HEK293 (cell line): ENCODE data around the gene SLA2.

Source experiments
- CTCF ChIA-PET: fragments of 350-600 bp; formaldehyde crosslinking; extraction: SDS; loops from one replicate; lab custom pipeline; 2021; ENCODE audit warnings: antibody characterized with exemption; lab: Yijun Ruan, JAX
- POLR2A ChIA-PET: fragments of 300-600 bp; formaldehyde crosslinking; extraction: SDS; loops from one replicate; lab custom pipeline; 2020; ENCODE audit warnings: antibody characterized with exemption, inconsistent platforms; lab: Yijun Ruan, JAX
- H3K27ac ChIP-seq: fragments of 200-500 bp; sonication (Bioruptor generic); 2 replicates; pipeline ENCODE4 v1.5.1; 2014; ENCODE audit warnings: low read depth, low read length, control low read depth, inconsistent platforms; ENCODE audit errors: extremely low read depth
- H3K36me3 ChIP-seq, 2 experiments: fragments of 200-500 bp in 1 of 2; sonication (Bioruptor generic) in 1 of 2; 1 replicate in 1 of 2; 2 replicates in 1 of 2; pipeline ENCODE4 v1.5.1; 2014 to 2017; ENCODE audit warnings: inconsistent platforms in 2 of 2, low read length in 2 of 2; ENCODE audit not compliant: control insufficient read depth in 2 of 2, insufficient read depth in 1 of 2
- H3K4me1 ChIP-seq: fragments of 200-500 bp; sonication (Bioruptor generic); 2 replicates; pipeline ENCODE4 v1.5.1; 2014; ENCODE audit warnings: mild to moderate bottlenecking, low read length, inconsistent platforms; ENCODE audit not compliant: control insufficient read depth, insufficient read depth
- H3K4me3 ChIP-seq: 2 replicates; pipeline ENCODE4 v1.5.1; 2011; ENCODE audit warnings: low read depth, mild to moderate bottlenecking, control low read depth, low read length, moderate library complexity
- H3K9me3 ChIP-seq: fragments of 200-500 bp; sonication (Bioruptor generic); 2 replicates; pipeline ENCODE4 v1.5.1; 2014; ENCODE audit warnings: low read depth, low read length, inconsistent platforms; ENCODE audit not compliant: control insufficient read depth, insufficient read depth
- HOXA7 ChIP-seq: sonication (generic); formaldehyde crosslinking; IDR thresholded peaks from 2 replicates; pipeline ENCODE4 v1.8.1; 2022; ENCODE audit warnings: missing genetic modification reagents, borderline replicate concordance
- KLF1 ChIP-seq: fragments of 450-650 bp; formaldehyde crosslinking; IDR thresholded peaks from 2 replicates; pipeline ENCODE4 v1.5.1; 2016; ENCODE audit warnings: missing biosample characterization, missing genetic modification characterization
- SALL2 ChIP-seq: fragments of 450-650 bp; formaldehyde crosslinking; IDR thresholded peaks from 2 replicates; pipeline ENCODE4 v1.5.0; 2017; ENCODE audit warnings: missing biosample characterization, mild to moderate bottlenecking, missing genetic modification characterization, borderline replicate concordance
- ZBTB1 ChIP-seq: fragments of 450-650 bp; formaldehyde crosslinking; IDR thresholded peaks from 2 replicates; pipeline ENCODE4 v1.5.1; 2016; ENCODE audit warnings: missing biosample characterization, missing genetic modification characterization
- ZBTB20 ChIP-seq: fragments of 450-650 bp; formaldehyde crosslinking; IDR thresholded peaks from 2 replicates; pipeline ENCODE4 v1.5.1; 2016; ENCODE audit warnings: missing biosample characterization, missing genetic modification characterization
- ZNF121 ChIP-seq: fragments of 450-650 bp; formaldehyde crosslinking; IDR thresholded peaks from 2 replicates; pipeline ENCODE4 v1.5.1; 2016; ENCODE audit warnings: missing biosample characterization, missing genetic modification characterization
- ZNF221 ChIP-seq: fragments of 450-650 bp; formaldehyde crosslinking; IDR thresholded peaks from 2 replicates; pipeline ENCODE4 v1.5.1; 2017; ENCODE audit warnings: missing biosample characterization, missing genetic modification characterization, borderline replicate concordance
- ZNF248 ChIP-seq: fragments of 450-650 bp; formaldehyde crosslinking; IDR thresholded peaks from 2 replicates; pipeline ENCODE4 v1.5.1; 2017; ENCODE audit warnings: missing biosample characterization, missing genetic modification characterization
- ZNF394 ChIP-seq: fragments of 450-650 bp; formaldehyde crosslinking; IDR thresholded peaks from 2 replicates; pipeline ENCODE4 v1.5.1; 2016; ENCODE audit warnings: missing biosample characterization, missing genetic modification characterization, mild to moderate bottlenecking, moderate library complexity, borderline replicate concordance
- ZNF624 ChIP-seq: fragments of 450-650 bp; formaldehyde crosslinking; IDR thresholded peaks from 2 replicates; pipeline ENCODE4 v1.5.1; 2017; ENCODE audit warnings: missing biosample characterization, missing genetic modification characterization
- ZNF777 ChIP-seq: fragments of 450-650 bp; formaldehyde crosslinking; IDR thresholded peaks from 2 replicates; pipeline ENCODE4 v1.5.1; 2017; ENCODE audit warnings: missing biosample characterization, missing genetic modification characterization, borderline replicate concordance
- ZXDB ChIP-seq: fragments of 450-650 bp; formaldehyde crosslinking; IDR thresholded peaks from 2 replicates; pipeline ENCODE4 v1.5.1; 2016; ENCODE audit warnings: missing biosample characterization, missing genetic modification characterization
- TF ChIP-seq, protein P1 (sequence below): fragments of 450-650 bp; formaldehyde crosslinking; IDR thresholded peaks from 2 replicates; pipeline ENCODE4 v1.5.1; 2016; ENCODE audit warnings: missing biosample characterization, missing genetic modification characterization
- TF ChIP-seq, protein P2 (sequence below): fragments of 450-650 bp; formaldehyde crosslinking; IDR thresholded peaks from 2 replicates; pipeline ENCODE4 v1.5.1; 2016; ENCODE audit warnings: missing biosample characterization, missing genetic modification characterization
- TF ChIP-seq, protein P3 (sequence below): fragments of 450-650 bp; formaldehyde crosslinking; IDR thresholded peaks from 2 replicates; pipeline ENCODE4 v1.5.1; 2016; ENCODE audit warnings: missing biosample characterization, missing genetic modification characterization, low read depth
- TF ChIP-seq, protein P4 (sequence below): fragments of 450-650 bp; formaldehyde crosslinking; conservative IDR thresholded peaks from 2 replicates; pipeline ENCODE4 v1.5.1; 2016; ENCODE audit warnings: low read depth, missing biosample characterization, missing genetic modification characterization
- TF ChIP-seq, protein P5 (sequence below): sonication (generic); formaldehyde crosslinking; IDR thresholded peaks from 2 replicates; pipeline ENCODE4 v1.8.1; 2022; ENCODE audit warnings: mild to moderate bottlenecking, moderate library complexity, missing genetic modification reagents
- TF ChIP-seq, protein P6 (sequence below): fragments of 450-650 bp; formaldehyde crosslinking; IDR thresholded peaks from 2 replicates; pipeline ENCODE4 v1.5.1; 2016; ENCODE audit warnings: missing biosample characterization, missing genetic modification characterization, borderline replicate concordance

The SLA2 gene

DNA sequence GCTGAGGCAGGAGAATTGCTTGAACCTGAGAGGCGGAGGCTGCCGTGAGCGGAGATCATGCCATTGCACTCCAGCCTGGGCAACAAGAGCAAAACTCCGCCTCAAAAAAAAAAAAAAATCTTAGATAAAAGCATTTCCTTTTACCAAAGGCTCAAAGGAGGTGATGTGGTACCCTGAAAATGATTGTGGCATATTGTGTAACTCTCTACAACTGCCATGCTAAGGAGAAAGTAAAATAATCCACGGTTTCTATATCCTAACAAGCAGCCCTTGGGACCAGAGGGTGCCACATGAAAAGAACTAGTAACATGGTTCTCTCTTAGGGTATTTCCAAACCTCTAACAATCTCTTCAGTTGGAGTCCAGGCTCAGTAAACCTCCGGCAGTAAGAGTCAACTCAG, 38.8 kb upstream of the SLA2 start:
- ChIA-PET CTCF (interaction anchor here (0.7 kb wide), 1 partner anchor 108 kb away, joined by 3 read pairs; no protein-coding TSS in a partner anchor), POLR2A (no interaction called here)
- Histone ChIP-seq H3K4me1 (no peaks in the 10 kb centered on the region), H3K27ac (no peak overlapping the region), H3K36me3 (peaks cover 4 to 39% of the 10 kb centered on the region in 2 experiments; a peak in 2 of 3 replicates), H3K4me3 (no peak overlapping the region), H3K9me3 (no peaks in the 10 kb centered on the region)
- TF ChIP-seq, protein P1, sequence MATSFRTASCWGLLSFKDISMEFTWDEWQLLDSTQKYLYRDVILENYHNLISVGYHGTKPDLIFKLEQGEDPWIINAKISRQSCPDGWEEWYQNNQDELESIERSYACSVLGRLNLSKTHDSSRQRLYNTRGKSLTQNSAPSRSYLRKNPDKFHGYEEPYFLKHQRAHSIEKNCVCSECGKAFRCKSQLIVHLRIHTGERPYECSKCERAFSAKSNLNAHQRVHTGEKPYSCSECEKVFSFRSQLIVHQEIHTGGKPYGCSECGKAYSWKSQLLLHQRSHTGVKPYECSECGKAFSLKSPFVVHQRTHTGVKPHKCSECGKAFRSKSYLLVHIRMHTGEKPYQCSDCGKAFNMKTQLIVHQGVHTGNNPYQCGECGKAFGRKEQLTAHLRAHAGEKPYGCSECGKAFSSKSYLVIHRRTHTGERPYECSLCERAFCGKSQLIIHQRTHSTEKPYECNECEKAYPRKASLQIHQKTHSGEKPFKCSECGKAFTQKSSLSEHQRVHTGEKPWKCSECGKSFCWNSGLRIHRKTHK (tag by site-specific recombination) = no peak
- TF ChIP-seq ZBTB1 (tag by site-specific recombination) = no peak
- TF ChIP-seq ZNF121 (tag by site-specific recombination) = no peak
- TF ChIP-seq, protein P2, sequence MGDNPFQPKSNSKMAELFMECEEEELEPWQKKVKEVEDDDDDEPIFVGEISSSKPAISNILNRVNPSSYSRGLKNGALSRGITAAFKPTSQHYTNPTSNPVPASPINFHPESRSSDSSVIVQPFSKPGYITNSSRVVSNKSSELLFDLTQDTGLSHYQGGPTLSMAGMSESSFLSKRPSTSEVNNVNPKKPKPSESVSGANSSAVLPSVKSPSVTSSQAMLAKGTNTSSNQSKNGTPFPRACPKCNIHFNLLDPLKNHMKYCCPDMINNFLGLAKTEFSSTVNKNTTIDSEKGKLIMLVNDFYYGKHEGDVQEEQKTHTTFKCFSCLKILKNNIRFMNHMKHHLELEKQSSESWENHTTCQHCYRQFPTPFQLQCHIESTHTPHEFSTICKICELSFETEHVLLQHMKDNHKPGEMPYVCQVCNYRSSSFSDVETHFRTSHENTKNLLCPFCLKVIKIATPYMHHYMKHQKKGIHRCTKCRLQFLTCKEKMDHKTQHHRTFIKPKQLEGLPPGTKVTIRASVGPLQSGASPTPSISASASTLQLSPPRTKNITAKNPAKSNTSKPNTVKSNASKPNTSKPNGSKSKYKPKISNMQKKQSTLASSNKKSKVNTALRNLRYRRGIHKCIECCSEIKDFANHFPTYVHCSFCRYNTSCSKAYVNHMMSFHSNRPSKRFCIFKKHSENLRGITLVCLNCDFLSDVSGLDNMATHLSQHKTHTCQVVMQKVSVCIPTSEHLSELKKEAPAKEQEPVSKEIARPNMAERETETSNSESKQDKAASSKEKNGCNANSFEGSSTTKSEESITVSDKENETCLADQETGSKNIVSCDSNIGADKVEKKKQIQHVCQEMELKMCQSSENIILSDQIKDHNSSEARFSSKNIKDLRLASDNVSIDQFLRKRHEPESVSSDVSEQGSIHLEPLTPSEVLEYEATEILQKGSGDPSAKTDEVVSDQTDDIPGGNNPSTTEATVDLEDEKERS = no peak
- TF ChIP-seq ZNF394 (tag by site-specific recombination) = no peak
- TF ChIP-seq HOXA7 (CRISPR knock-in tag) = no peak
- no peak for TF ChIP-seq ZNF624 (tag by site-specific recombination)
- TF ChIP-seq, protein P3, sequence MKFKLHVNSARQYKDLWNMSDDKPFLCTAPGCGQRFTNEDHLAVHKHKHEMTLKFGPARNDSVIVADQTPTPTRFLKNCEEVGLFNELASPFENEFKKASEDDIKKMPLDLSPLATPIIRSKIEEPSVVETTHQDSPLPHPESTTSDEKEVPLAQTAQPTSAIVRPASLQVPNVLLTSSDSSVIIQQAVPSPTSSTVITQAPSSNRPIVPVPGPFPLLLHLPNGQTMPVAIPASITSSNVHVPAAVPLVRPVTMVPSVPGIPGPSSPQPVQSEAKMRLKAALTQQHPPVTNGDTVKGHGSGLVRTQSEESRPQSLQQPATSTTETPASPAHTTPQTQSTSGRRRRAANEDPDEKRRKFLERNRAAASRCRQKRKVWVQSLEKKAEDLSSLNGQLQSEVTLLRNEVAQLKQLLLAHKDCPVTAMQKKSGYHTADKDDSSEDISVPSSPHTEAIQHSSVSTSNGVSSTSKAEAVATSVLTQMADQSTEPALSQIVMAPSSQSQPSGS (tag by site-specific recombination) = no peak
- TF ChIP-seq, protein P4, sequence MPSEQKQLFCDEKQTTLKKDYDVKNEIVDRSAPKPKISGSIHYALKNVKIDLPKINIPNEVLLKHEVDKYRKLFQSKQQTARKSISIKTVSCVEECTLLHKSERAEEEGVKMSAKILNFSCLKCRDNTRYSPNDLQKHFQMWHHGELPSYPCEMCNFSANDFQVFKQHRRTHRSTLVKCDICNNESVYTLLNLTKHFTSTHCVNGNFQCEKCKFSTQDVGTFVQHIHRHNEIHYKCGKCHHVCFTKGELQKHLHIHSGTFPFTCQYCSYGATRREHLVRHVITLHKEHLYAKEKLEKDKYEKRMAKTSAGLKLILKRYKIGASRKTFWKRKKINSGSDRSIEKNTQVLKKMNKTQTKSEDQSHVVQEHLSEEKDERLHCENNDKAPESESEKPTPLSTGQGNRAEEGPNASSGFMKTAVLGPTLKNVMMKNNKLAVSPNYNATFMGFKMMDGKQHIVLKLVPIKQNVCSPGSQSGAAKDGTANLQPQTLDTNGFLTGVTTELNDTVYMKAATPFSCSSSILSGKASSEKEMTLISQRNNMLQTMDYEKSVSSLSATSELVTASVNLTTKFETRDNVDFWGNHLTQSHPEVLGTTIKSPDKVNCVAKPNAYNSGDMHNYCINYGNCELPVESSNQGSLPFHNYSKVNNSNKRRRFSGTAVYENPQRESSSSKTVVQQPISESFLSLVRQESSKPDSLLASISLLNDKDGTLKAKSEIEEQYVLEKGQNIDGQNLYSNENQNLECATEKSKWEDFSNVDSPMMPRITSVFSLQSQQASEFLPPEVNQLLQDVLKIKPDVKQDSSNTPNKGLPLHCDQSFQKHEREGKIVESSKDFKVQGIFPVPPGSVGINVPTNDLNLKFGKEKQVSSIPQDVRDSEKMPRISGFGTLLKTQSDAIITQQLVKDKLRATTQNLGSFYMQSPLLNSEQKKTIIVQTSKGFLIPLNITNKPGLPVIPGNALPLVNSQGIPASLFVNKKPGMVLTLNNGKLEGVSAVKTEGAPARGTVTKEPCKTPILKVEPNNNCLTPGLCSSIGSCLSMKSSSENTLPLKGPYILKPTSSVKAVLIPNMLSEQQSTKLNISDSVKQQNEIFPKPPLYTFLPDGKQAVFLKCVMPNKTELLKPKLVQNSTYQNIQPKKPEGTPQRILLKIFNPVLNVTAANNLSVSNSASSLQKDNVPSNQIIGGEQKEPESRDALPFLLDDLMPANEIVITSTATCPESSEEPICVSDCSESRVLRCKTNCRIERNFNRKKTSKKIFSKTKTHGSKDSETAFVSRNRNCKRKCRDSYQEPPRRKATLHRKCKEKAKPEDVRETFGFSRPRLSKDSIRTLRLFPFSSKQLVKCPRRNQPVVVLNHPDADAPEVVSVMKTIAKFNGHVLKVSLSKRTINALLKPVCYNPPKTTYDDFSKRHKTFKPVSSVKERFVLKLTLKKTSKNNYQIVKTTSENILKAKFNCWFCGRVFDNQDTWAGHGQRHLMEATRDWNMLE (tag by site-specific recombination) = no peak
- TF ChIP-seq, protein P5, sequence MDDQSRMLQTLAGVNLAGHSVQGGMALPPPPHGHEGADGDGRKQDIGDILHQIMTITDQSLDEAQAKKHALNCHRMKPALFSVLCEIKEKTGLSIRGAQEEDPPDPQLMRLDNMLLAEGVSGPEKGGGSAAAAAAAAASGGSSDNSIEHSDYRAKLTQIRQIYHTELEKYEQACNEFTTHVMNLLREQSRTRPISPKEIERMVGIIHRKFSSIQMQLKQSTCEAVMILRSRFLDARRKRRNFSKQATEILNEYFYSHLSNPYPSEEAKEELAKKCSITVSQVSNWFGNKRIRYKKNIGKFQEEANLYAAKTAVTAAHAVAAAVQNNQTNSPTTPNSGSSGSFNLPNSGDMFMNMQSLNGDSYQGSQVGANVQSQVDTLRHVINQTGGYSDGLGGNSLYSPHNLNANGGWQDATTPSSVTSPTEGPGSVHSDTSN (CRISPR knock-in tag) = no peak
- TF ChIP-seq, protein P6, sequence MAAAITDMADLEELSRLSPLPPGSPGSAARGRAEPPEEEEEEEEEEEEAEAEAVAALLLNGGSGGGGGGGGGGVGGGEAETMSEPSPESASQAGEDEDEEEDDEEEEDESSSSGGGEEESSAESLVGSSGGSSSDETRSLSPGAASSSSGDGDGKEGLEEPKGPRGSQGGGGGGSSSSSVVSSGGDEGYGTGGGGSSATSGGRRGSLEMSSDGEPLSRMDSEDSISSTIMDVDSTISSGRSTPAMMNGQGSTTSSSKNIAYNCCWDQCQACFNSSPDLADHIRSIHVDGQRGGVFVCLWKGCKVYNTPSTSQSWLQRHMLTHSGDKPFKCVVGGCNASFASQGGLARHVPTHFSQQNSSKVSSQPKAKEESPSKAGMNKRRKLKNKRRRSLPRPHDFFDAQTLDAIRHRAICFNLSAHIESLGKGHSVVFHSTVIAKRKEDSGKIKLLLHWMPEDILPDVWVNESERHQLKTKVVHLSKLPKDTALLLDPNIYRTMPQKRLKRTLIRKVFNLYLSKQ = no peak
- TF ChIP-seq SALL2 (tag by site-specific recombination) = no peak
- no peak for TF ChIP-seq ZNF248
- TF ChIP-seq KLF1 (tag by site-specific recombination) = no peak
- TF ChIP-seq ZNF221 (tag by site-specific recombination) = no peak
- TF ChIP-seq ZNF777 = no peak
- no peak for TF ChIP-seq ZXDB (tag by site-specific recombination)
- TF ChIP-seq ZBTB20 = no peak
